ENCODE measurements around the gene GAK.

GRCh38 chr4:909131-909571 is 23.0 kb downstream of the GAK start:
- TF ChIP-seq CTCF (IDR thresholded peaks at IDR 0.05; ENCODE audit: insufficient read depth, low read length, poor library complexity, severe bottlenecking) (no peak), EZH2phosphoT487 (conservative IDR thresholded peaks at IDR 0.05; ENCODE audit: low read length) (no peak)

Data from SU-DHL-6 (cell line).